MG63 (cell line): Measurements from ENCODE around the gene LYRM4. TPM values are rescaled to one million over a fixed set of nuclear protein-coding genes. Genes with fewer than 3 reads are reported as not detected.

Experiments used
- DNase-seq: peaks from one replicate; pipeline ENCODE4 v3.0.0-alpha.2; 2020
- H3K27me3 ChIP-seq: fragments of 250-450 bp; sonication (Bioruptor Pico); 2 replicates; pipeline ENCODE4 v1.5.1; 2020; ENCODE audit warnings: mild to moderate bottlenecking, moderate library complexity
- H3K36me3 ChIP-seq: fragments of 250-450 bp; sonication (Bioruptor Pico); 2 replicates; pipeline ENCODE4 v1.5.1; 2020; ENCODE audit warnings: mild to moderate bottlenecking, moderate library complexity
- H3K4me3 ChIP-seq: fragments of 250-450 bp; sonication (Bioruptor Pico); 2 replicates; pipeline ENCODE4 v1.5.1; 2020; ENCODE audit warnings: mild to moderate bottlenecking, moderate library complexity
- H3K9me3 ChIP-seq: fragments of 250-450 bp; sonication (Bioruptor Pico); 2 replicates; pipeline ENCODE4 v1.5.1; 2020; ENCODE audit warnings: mild to moderate bottlenecking, moderate library complexity
- total RNA-seq: library from RNA; depleted of rRNA; stranded (reverse); fragments of >200 nt; shearing (Covaris generic); gene quantifications from 2 replicates; pipeline ENCODE4 v1.2.3, GENCODE V29; 2014; ENCODE audit warnings: low replicate concordance

LYRM4 gene
- total RNA-seq, 1 experiment from 2014 or later, result 35.0 TPM

DNA sequence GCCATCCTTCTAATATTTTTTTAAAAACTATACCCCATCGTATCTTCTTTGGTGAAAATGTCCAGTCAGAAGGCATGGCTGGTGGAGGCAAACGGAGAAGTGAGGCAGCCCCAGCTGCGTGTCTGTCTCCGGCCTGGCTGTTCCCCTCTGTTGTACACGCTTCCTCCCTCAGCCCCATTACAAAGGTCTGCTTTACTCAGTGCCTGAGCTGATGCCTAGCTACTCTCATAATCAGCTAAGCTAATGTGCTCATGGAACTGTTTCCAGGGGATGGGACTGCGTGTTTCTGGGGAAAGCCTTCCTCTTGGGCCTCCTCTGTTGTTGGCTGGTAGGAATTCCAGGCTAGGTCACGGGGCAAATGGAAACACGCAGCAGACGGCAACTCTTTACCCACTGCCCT lies 108.3 kb downstream of the LYRM4 start:
- no peaks in the 10 kb centered on the region for H3K36me3 ChIP-seq
- DNase-seq, result no peak
- H3K27me3 ChIP-seq, result no peaks in the 10 kb centered on the region
- H3K4me3 ChIP-seq, result no peak overlapping the region
- H3K9me3 ChIP-seq, result no peaks in the 10 kb centered on the region

DNA sequence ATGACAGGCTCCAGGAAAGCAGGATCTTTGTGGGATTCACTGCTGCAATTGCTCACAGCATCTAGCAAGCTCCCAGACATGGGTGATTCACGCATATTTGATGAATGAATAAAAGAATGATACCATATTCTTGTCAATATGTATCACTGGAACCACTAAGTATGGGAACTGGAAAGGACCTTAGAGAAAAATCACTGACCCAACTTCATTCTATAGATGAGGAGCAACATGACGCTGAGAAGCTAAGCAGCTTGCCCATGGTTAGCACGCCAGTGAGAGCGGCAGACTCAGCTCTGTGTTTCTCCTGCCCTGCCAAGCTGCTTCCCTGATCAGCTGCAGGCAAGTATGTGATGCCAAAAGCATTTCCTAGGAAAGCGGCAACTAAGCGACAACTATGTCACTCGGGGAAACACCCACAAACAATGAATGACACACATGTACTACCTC lies 108.8 kb downstream of the LYRM4 start:
- H3K4me3 ChIP-seq, result no peak overlapping the region

GRCh38 chr6:5151360-5151954 lies 109.3 kb downstream of the LYRM4 start:
- Histone ChIP-seq H3K36me3 (no peaks in the 10 kb centered on the region), H3K4me3 (no peak overlapping the region), H3K9me3 (no peaks in the 10 kb centered on the region), H3K27me3 (no peaks in the 10 kb centered on the region)
- no peak for DNase-seq

More for the DNA sequence above, 108.8 kb downstream of the LYRM4 start:
- DNase-seq, result peak; percentile 45
- no peaks in the 10 kb centered on the region for H3K27me3 ChIP-seq
- no peaks in the 10 kb centered on the region for H3K9me3 ChIP-seq
- H3K36me3 ChIP-seq, result no peaks in the 10 kb centered on the region

- no peak for DNase-seq
- Histone ChIP-seq H3K36me3 (no peaks in the 10 kb centered on the region), H3K27me3 (no peaks in the 10 kb centered on the region), H3K9me3 (no peaks in the 10 kb centered on the region), H3K4me3 (no peak overlapping the region)
Measured at GRCh38 chr6:5150551-5151075, 110.1 kb downstream of the LYRM4 start.

- no peak for DNase-seq
- no peaks in the 10 kb centered on the region for H3K27me3 ChIP-seq
- H3K9me3 ChIP-seq, result no peaks in the 10 kb centered on the region
Measured at GRCh38 chr6:5149891-5150290, 110.9 kb downstream of the LYRM4 start.

DNA sequence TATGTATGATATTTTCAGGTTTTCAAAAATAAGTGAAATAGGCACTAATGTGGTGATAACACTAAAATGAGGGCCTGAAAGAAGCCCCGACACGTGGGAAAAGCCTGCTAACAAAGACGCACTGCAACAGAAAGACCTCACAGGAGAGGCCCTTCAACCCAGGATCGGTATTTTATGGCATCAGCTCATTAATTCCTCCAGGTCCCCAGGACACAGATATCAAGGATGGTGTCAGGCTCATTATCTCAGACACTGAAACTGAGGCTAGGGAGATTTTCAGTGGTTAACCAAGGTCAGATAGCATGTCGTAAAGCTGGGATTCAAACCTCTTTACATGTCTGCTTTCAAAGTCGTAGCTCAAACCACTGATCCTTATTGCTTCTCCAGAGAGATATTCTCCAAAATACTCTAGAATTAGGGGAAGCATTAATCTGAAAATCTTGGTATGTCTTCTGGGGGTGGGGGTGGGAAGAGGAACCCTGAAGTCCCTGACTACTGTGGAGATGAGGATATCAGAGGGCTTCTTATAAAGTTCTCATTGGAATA lies 111.5 kb downstream of the LYRM4 start:
- no peak for DNase-seq
- Histone ChIP-seq H3K27me3 (no peaks in the 10 kb centered on the region), H3K36me3 (no peaks in the 10 kb centered on the region)

More at GRCh38 chr6:5149891-5150290, 110.9 kb downstream of the LYRM4 start:
- H3K36me3 ChIP-seq, result no peaks in the 10 kb centered on the region
- no peak overlapping the region for H3K4me3 ChIP-seq

DNA sequence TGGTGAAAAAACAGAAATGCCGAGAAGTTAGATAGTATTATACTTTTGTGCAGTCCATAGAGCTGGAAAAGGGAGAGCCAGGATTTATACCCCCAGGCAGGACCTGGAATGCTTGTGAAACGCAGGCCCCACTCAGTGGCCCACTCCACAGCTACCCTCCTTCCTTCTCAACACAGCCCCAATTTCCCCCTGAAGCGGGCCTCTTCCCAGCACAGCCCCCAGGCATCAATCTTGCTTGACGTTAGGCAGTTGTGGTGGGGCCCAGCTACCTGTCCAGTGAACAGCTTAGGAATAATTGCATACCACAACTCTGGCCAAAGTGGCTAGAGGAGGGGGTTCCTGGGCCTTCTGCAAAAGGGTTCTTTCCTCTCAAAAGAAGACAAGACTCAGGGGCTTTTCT lies 114.4 kb downstream of the LYRM4 start:
- Histone ChIP-seq H3K4me3 (no peak overlapping the region), H3K9me3 (no peaks in the 10 kb centered on the region), H3K36me3 (no peaks in the 10 kb centered on the region), H3K27me3 (no peaks in the 10 kb centered on the region)
- DNase-seq, result no peak

More for the DNA sequence above, 111.5 kb downstream of the LYRM4 start:
- Histone ChIP-seq H3K4me3 (no peak overlapping the region), H3K9me3 (no peaks in the 10 kb centered on the region)

GRCh38 chr6:5143634-5144311 lies 117.0 kb downstream of the LYRM4 start:
- Histone ChIP-seq H3K9me3 (no peaks in the 10 kb centered on the region), H3K27me3 (no peaks in the 10 kb centered on the region), H3K4me3 (no peak overlapping the region), H3K36me3 (no peaks in the 10 kb centered on the region)
- peak; percentile 51 for DNase-seq

- H3K27me3 ChIP-seq, result no peaks in the 10 kb centered on the region
- no peaks in the 10 kb centered on the region for H3K36me3 ChIP-seq
- H3K9me3 ChIP-seq, result no peaks in the 10 kb centered on the region
- no peak overlapping the region for H3K4me3 ChIP-seq
- no peak for DNase-seq
Measured at GRCh38 chr6:5142915-5143314, 117.8 kb downstream of the LYRM4 start.

GRCh38 chr6:5142131-5142530 lies 118.6 kb downstream of the LYRM4 start:
- H3K36me3 ChIP-seq, result no peaks in the 10 kb centered on the region
- H3K9me3 ChIP-seq, result no peaks in the 10 kb centered on the region
- H3K27me3 ChIP-seq, result no peaks in the 10 kb centered on the region
- no peak overlapping the region for H3K4me3 ChIP-seq
- DNase-seq, result no peak

GRCh38 chr6:5141046-5141445 lies 119.7 kb downstream of the LYRM4 start:
- Histone ChIP-seq H3K9me3 (no peaks in the 10 kb centered on the region), H3K4me3 (no peak overlapping the region), H3K36me3 (no peaks in the 10 kb centered on the region), H3K27me3 (no peaks in the 10 kb centered on the region)
- DNase-seq, result no peak

GRCh38 chr6:5139828-5140771 lies 120.7 kb downstream of the LYRM4 start:
- no peak for DNase-seq
- Histone ChIP-seq H3K27me3 (no peaks in the 10 kb centered on the region), H3K9me3 (no peaks in the 10 kb centered on the region), H3K36me3 (no peaks in the 10 kb centered on the region), H3K4me3 (no peak overlapping the region)

GRCh38 chr6:5138995-5139827 lies 121.5 kb downstream of the LYRM4 start:
- Histone ChIP-seq H3K4me3 (no peak overlapping the region), H3K9me3 (no peaks in the 10 kb centered on the region), H3K36me3 (no peaks in the 10 kb centered on the region), H3K27me3 (no peaks in the 10 kb centered on the region)
- DNase-seq, result no peak

DNA sequence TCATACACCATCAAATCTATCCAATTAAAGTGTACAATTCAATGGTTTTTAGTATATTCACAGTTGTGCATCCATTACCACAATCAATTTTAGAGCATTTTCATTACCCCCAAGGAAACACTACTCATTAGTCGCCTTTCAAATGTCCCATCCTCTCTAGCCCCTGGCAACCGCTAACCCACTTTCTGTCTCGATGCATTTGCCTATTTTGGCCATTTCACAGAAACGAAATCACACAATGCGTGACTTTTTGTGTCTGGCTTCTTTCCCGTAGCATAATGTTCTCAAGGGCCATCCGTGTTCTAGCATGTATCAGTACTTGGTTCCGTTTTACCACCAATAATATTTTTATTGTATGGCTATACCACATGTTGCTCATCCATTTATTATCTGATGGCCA lies 123.9 kb downstream of the LYRM4 start:
- no peak for DNase-seq
- H3K9me3 ChIP-seq, result no peaks in the 10 kb centered on the region
- H3K36me3 ChIP-seq, result no peaks in the 10 kb centered on the region

DNA sequence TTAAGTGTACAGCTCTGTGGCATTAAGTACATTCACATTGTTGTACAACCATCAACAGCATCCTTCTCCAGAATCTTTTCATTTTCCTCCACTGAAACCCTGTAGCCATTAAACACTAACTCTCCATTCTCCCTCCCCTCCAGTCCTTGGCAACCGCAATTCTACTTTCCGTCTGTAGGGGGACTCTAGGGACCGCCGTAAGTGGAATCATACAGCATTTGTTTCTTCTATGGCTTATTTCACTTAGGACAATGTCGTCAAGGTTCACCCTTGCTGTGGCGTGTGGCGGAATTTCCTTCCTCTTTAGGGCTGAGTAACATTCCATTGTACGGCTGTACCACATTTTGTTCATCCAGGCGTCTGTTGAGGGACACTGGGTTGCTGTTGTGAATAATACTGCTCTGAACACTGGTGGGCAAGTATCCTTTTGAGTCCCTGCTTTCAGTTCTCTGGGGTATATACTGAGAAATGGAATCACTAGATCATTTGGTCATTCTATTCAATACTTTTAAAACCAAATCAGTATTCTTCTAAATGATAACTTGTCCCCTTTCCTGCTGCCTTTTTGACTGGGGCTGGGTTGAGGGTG lies 124.9 kb downstream of the LYRM4 start:
- Histone ChIP-seq H3K9me3 (no peaks in the 10 kb centered on the region), H3K4me3 (no peak overlapping the region), H3K27me3 (no peaks in the 10 kb centered on the region), H3K36me3 (no peaks in the 10 kb centered on the region)
- DNase-seq, result peak; percentile 5

More for the DNA sequence above, 123.9 kb downstream of the LYRM4 start:
- Histone ChIP-seq H3K4me3 (no peak overlapping the region), H3K27me3 (no peaks in the 10 kb centered on the region)

DNA sequence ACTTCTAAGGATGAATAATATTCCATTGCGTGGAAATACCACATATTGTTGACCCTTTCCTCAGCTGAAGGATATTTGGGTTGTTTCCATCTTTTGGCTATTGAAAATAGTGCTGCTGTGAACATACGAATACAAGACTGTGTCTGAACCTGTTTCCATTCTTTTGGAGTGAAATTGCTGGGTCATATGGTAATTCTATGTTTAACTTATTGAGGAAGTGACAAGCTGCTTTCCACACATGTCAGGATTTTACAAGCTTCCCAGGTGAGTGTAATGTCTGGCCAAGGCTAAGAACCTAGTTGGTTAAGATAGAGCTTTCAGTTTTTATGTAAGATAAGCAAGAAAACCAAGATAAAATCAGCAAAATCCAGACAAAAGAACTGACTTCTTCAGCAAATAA lies 126.8 kb downstream of the LYRM4 start:
- no peaks in the 10 kb centered on the region for H3K27me3 ChIP-seq
- H3K36me3 ChIP-seq, result no peaks in the 10 kb centered on the region
- H3K4me3 ChIP-seq, result no peak overlapping the region
- H3K9me3 ChIP-seq, result no peaks in the 10 kb centered on the region
- DNase-seq, result no peak
